Left ventricle myocardium inferior (tissue), 1 donor: ENCODE data around the gene ELAVL2. TPM values are rescaled to one million over a fixed set of nuclear protein-coding genes. Genes with fewer than 3 reads are reported as not detected.

Experiments used
- DNase-seq: peaks from one replicate; pipeline ENCODE4 v3.0.0-alpha.2; 2020
- H3K27ac ChIP-seq: fragments of 200-600 bp; replicated peaks from 2 replicates; pipeline ENCODE4 v1.8.0; 2021
- H3K27me3 ChIP-seq: fragments of 200-600 bp; 2 replicates; pipeline ENCODE4 v1.8.0; 2021; ENCODE audit warnings: low read depth
- H3K36me3 ChIP-seq: fragments of 200-600 bp; 2 replicates; pipeline ENCODE4 v1.8.0; 2021
- H3K4me1 ChIP-seq: fragments of 200-600 bp; 2 replicates; pipeline ENCODE4 v1.8.0; 2021
- H3K4me3 ChIP-seq: fragments of 200-600 bp; 2 replicates; pipeline ENCODE4 v1.8.0; 2021; ENCODE audit warnings: mild to moderate bottlenecking, moderate library complexity
- H3K9me3 ChIP-seq: fragments of 200-600 bp; replicated peaks from 2 replicates; pipeline ENCODE4 v1.8.0; 2021
- intact Hi-C: fragments of 100-400 bp; cut with micrococcal nuclease; formaldehyde crosslinking; loops from one replicate; pipeline ENCODE4 v1.11.0; 2022
- total RNA-seq: library from RNA; stranded (reverse); fragmentation: NEBNext Ultra II Directional; extraction: Animal tissue kit (Norgen Biotek cat#: 25700); gene quantifications from one replicate; pipeline ENCODE4 v1.2.1, GENCODE V29; 2021
- TF ChIP-seq, protein P1 (sequence below): fragments of 200-600 bp; IDR thresholded peaks from 2 replicates; pipeline ENCODE4 v1.8.0; 2021; ENCODE audit warnings: antibody characterized with exemption, mild to moderate bottlenecking, borderline replicate concordance
- donor health status: DM: no; HTN: yes; CAD: no; lungs with severe emphysema.

Gene ELAVL2
- total RNA-seq, 1 donor from 2014 or later = 0.08 TPM

DNA sequence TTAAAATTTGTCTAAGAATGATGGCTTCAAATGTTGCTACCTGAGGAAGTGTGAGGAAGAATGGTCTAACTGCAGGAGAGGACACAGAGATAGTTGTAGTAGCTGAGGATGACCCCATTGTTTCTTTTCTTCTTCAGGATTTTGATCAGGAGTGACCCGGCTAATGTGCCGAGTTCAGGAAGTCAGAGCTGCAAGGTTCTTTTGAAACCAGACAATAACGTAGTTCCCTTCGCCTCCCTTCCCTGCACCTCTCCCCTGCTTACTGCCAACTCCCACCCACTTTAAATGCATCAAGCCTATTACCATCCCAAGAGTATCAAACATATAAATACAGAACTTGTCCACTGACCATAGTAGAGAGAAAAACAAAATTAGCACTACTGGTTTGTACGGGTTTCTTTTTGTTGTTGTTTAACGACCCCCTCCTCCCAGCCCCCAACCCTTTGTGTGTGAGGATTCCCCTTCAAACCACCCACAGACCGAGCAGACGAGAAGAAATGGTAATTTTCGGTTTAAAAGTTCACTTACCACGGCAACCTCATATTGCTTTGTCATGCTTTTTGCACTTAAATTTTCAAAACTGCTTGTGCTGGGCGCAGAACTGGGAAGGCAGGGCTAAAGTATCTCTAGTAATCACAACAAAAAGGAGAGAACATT lies 23.5 kb upstream of the ELAVL2 start:
- Histone ChIP-seq H3K4me3 (no peak overlapping the region), H3K27ac (no peak overlapping the region), H3K36me3 (no peaks in the 10 kb centered on the region), H3K4me1 (peaks cover 16% of the 10 kb centered on the region), H3K9me3 (no peaks in the 10 kb centered on the region), H3K27me3 (peaks cover 85% of the 10 kb centered on the region)
- intact Hi-C loops = no loop called here
- no peak for DNase-seq
- TF ChIP-seq, protein P1, sequence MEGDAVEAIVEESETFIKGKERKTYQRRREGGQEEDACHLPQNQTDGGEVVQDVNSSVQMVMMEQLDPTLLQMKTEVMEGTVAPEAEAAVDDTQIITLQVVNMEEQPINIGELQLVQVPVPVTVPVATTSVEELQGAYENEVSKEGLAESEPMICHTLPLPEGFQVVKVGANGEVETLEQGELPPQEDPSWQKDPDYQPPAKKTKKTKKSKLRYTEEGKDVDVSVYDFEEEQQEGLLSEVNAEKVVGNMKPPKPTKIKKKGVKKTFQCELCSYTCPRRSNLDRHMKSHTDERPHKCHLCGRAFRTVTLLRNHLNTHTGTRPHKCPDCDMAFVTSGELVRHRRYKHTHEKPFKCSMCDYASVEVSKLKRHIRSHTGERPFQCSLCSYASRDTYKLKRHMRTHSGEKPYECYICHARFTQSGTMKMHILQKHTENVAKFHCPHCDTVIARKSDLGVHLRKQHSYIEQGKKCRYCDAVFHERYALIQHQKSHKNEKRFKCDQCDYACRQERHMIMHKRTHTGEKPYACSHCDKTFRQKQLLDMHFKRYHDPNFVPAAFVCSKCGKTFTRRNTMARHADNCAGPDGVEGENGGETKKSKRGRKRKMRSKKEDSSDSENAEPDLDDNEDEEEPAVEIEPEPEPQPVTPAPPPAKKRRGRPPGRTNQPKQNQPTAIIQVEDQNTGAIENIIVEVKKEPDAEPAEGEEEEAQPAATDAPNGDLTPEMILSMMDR = no peak

DNA sequence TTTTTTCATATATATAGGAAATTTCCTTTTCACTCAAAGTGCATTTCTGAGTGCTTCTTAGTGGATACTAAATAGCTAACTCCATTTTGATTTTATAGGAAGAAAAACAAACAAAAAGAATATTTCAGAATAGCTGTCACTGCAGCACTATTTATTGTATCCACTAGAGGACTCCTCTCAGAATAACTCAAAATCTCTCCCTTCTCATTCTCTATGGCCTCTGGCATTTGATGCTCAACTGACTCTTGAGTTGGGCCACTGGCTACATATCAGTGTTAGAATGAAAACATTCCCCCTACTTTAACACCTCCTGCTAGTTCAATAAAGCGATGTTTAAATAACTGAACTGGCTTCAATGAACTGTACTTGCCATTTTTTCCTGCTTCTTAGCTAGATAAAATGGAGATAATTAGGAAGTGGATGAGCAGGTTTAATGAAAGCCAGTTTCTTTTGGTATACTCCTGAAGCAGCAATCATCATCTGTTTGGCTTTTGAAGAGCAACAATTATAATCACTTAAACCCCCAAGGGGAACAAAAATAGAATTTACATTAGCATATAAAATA lies 16.6 kb upstream of the ELAVL2 start:
- H3K27ac ChIP-seq = no peak overlapping the region
- no peaks in the 10 kb centered on the region for H3K9me3 ChIP-seq
- intact Hi-C loops = no loop called here
- no peaks in the 10 kb centered on the region for H3K4me1 ChIP-seq
- no peaks in the 10 kb centered on the region for H3K36me3 ChIP-seq
- peaks cover 50% of the 10 kb centered on the region for H3K27me3 ChIP-seq
- H3K4me3 ChIP-seq = no peak overlapping the region
- TF ChIP-seq, protein P1 = no peak
- DNase-seq = no peak

DNA sequence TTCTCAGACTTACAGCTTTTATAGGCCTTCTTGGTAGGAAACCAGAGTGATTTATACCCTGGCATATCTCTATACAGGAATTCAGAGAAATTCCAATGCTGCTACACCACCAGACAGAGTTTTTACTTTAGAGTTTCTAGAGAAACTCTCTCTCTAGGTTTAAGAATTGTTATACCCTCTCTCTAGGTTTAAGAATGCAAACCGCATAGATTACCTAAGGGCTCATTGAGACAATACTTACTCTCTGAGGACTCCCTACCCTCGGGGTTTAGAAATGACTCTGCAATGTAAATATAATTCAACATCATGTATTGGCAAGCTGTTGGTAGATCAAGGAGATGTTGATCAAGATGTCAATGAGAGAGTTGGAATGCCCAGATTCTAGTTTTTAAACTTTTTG lies 15.3 kb upstream of the ELAVL2 start:
- no peaks in the 10 kb centered on the region for H3K9me3 ChIP-seq
- H3K4me3 ChIP-seq = no peak overlapping the region
- TF ChIP-seq, protein P1 = no peak
- no peak for DNase-seq
- peaks cover 51% of the 10 kb centered on the region for H3K27me3 ChIP-seq
- no peaks in the 10 kb centered on the region for H3K36me3 ChIP-seq
- intact Hi-C loops = no loop called here
- no peaks in the 10 kb centered on the region for H3K4me1 ChIP-seq
- H3K27ac ChIP-seq = no peak overlapping the region

DNA sequence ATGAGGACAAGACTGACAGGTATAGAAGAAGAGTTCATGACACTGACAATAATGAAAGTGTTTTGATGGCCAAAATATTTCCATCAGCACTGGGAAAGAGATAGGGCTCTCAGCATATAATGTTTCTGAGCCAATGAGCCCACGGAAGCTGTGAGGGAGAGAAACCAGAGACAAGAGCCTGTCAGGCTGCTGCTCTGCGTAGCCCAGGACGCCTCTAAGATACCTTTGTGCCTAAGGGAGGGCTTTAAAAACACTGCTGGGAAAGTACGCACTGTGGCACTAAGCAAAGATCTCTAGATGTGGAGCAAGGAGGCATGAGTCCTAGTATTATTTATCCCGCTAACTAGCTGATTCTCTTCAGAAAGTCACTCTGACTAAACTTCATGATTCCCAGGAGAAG lies 11.0 kb upstream of the ELAVL2 start:
- H3K36me3 ChIP-seq = no peaks in the 10 kb centered on the region
- H3K4me3 ChIP-seq = no peak overlapping the region
- DNase-seq = no peak
- intact Hi-C loops = no loop called here
- H3K27ac ChIP-seq = no peak overlapping the region
- peaks cover 74% of the 10 kb centered on the region for H3K27me3 ChIP-seq
- H3K9me3 ChIP-seq = no peaks in the 10 kb centered on the region
- TF ChIP-seq, protein P1 = no peak
- no peaks in the 10 kb centered on the region for H3K4me1 ChIP-seq

DNA sequence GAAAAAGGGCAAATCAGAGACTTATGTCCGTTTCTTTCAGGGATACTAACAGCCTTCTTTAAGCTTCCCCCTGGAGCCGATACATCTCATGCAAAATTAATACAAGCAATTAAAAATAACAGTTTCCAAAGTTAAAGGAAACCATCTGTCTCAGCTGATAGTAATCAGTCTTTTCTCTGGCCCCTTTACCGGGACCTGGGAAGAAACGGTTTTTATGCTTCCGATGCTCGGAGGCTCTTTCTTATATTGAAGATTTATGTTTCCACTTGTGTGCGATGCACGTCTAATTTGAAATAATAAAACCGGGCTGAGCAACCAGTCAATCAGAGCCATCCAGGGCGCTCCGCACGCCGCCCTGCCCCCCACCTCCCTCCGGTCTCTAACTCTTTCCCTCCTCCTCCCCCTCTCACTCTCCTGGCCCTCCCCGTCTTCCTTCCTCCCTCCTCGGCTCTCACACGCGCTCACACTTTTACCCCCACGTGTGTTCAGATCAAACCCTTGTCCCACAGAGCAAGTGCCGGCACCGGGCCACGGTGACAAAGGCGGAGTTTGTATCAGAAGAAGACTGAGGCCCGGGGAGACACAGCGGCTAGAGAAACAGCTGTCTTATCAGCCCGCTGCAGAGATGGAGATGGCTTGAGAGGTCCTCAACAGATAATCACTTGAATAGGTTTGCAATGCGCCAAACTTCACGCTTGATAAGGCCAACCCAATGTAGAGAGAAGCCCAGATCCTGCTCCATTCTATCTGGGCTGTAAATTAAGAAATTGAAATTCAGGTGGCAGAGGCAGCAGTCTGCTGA lies 5.1 kb upstream of the ELAVL2 start:
- peaks cover 98% of the 10 kb centered on the region for H3K27me3 ChIP-seq
- H3K4me3 ChIP-seq = no peak overlapping the region
- no peak for DNase-seq
- H3K4me1 ChIP-seq = peaks cover 6% of the 10 kb centered on the region
- intact Hi-C loops = no loop called here
- H3K36me3 ChIP-seq = no peaks in the 10 kb centered on the region
- no peak overlapping the region for H3K27ac ChIP-seq
- no peaks in the 10 kb centered on the region for H3K9me3 ChIP-seq
- TF ChIP-seq, protein P1 = no peak
